ENCODE results near the gene CNN3. TPM values are rescaled to one million over a fixed set of nuclear protein-coding genes. Genes with fewer than 3 reads are reported as not detected.
A peak's percentile ranks its signal among the peaks of the same experiment; 100 is the strongest.

The CNN3 gene
- polyA plus RNA-seq, 1 of the 3 experiments (the other 2 are of a cell fraction) = 204 TPM

- TF ChIP-seq TCF12 (IDR thresholded peaks at IDR 0.05) (peak; percentile 12; the same call in 1 of the 2 replicates), IRF3 (IDR thresholded peaks at IDR 0.05; ENCODE audit: low read depth, low read length) (no peak)
- Histone ChIP-seq H4K20me1 (ENCODE audit: insufficient read depth) (peaks cover 100% of the 10 kb centered on the region), H3K27me3 (ENCODE audit: insufficient read depth) (no peaks in the 10 kb centered on the region), H3K4me2 (peak overlapping the region; percentile 88), H3K9me3 (no peaks in the 10 kb centered on the region), H3K36me3 (replicated peaks in 1 of 2; ENCODE audit: control insufficient read depth in 1 of 2, insufficient read depth in 2 of 2, low read length in 1 of 2) (peaks cover 19 to 31% of the 10 kb centered on the region in 2 experiments), H3K4me3 (ENCODE audit: low read depth in 2 of 2, low read length in 1 of 2) (no peak overlapping the region), H3K27ac (ENCODE audit: low read depth in 2 of 2, low read length in 1 of 2) (peak overlapping the region; percentile 10 to 77; a peak in 3 of 4 replicates), H3K4me1 (ENCODE audit: control insufficient read depth in 1 of 2, insufficient read depth in 2 of 2, low read depth in 1 of 2, low read length in 1 of 2) (peaks cover 41 to 45% of the 10 kb centered on the region in 2 experiments), H2AFZ (ENCODE audit: low read depth) (no peak overlapping the region), H3F3A (replicated peaks; ENCODE audit: insufficient read depth) (no peaks in the 10 kb centered on the region), H3K9me2 (no peaks in the 10 kb centered on the region; the same call in 1 of the 2 replicates), H3K9ac (no peak overlapping the region), H3K79me2 (ENCODE audit: insufficient read depth) (peaks cover 100% of the 10 kb centered on the region)
- WGBS (ENCODE audit: low lambda C conversion rate) = 91% methylated on average over 4 of the region's 4 CpGs
- ChIA-PET CTCF (interaction anchor here (1.2 to 4.8 kb wide), 5 partner anchors 8 to 122 kb away, joined by 3 to 24 read pairs (median 7); no protein-coding TSS in a partner anchor), POLR2A (interaction anchor here (1.2 kb wide), 1 partner anchor 10 kb away, joined by 5 read pairs; no protein-coding TSS in a partner anchor)
- DNase-seq = no peak
Observed at GRCh38 chr1:94919241-94920030, 7.5 kb downstream of the CNN3 start.

- CTCF ChIA-PET = interaction anchor here (1.3 to 1.9 kb wide), 2 partner anchors 22 to 124 kb away, joined by 3 to 8 read pairs; no protein-coding TSS in a partner anchor
- H3K27me3 ChIP-seq (ENCODE audit: insufficient read depth) = no peaks in the 10 kb centered on the region
- H3K4me2 ChIP-seq = no peak overlapping the region
- no peaks in the 10 kb centered on the region; the same call in 1 of the 2 replicates for H3K9me2 ChIP-seq
- H4K20me1 ChIP-seq (ENCODE audit: insufficient read depth) = peaks cover 100% of the 10 kb centered on the region
- DNase-seq = no peak
- peaks cover 4 to 15% of the 10 kb centered on the region in 2 experiments for H3K36me3 ChIP-seq (replicated peaks in 1 of 2; ENCODE audit: control insufficient read depth in 1 of 2, insufficient read depth in 2 of 2, low read length in 1 of 2)
- no peak overlapping the region for H2AFZ ChIP-seq (ENCODE audit: low read depth)
- H3K4me3 ChIP-seq (ENCODE audit: low read depth in 2 of 2, low read length in 1 of 2) = no peak overlapping the region
- peaks cover 100% of the 10 kb centered on the region for H3K79me2 ChIP-seq (ENCODE audit: insufficient read depth)
- TF ChIP-seq SMC3 (IDR thresholded peaks at IDR 0.05; ENCODE audit: low read depth, low read length) (no peak), MXI1 (IDR thresholded peaks at IDR 0.05; ENCODE audit: low read depth, low read length) (no peak), TAF1 (IDR thresholded peaks at IDR 0.05; ENCODE audit: borderline replicate concordance, low read depth, low read length) (no peak), CTCF (IDR thresholded peaks at IDR 0.05) (no peak)
- POLR2A ChIA-PET = no interaction called here
- no peak overlapping the region for H3K27ac ChIP-seq (ENCODE audit: low read depth in 2 of 2, low read length in 1 of 2)
- peaks cover 29 to 39% of the 10 kb centered on the region in 2 experiments; a peak in 3 of 4 replicates for H3K4me1 ChIP-seq (ENCODE audit: control insufficient read depth in 1 of 2, insufficient read depth in 2 of 2, low read depth in 1 of 2, low read length in 1 of 2)
- WGBS (ENCODE audit: low lambda C conversion rate) = 91% methylated on average over 6 of the region's 6 CpGs
- no peaks in the 10 kb centered on the region for H3K9me3 ChIP-seq
- H3F3A ChIP-seq (replicated peaks; ENCODE audit: insufficient read depth) = no peaks in the 10 kb centered on the region
- H3K9ac ChIP-seq = no peak overlapping the region
Observed at GRCh38 chr1:94917251-94917650, 9.7 kb downstream of the CNN3 start.
